Measurements from ENCODE around the gene RDH14.

GRCh38 chr2:18552351-18553077 is 7.9 kb downstream of the RDH14 start:
- no peak for TF ChIP-seq CTCF (IDR thresholded peaks at IDR 0.05)
- TF ChIP-seq EZH2phosphoT487 (IDR thresholded peaks at IDR 0.05) = no peak
- no peak for TF ChIP-seq EZH2 (IDR thresholded peaks at IDR 0.05)

Data from neural progenitor cell (in vitro differentiated cells).